Esophagus squamous epithelium (tissue), 4 donors: ENCODE results near the gene CADM4.
A peak's percentile ranks its signal among the peaks of the same experiment; 100 is the strongest.

ENCODE experiments used
- CTCF ChIP-seq, 6 experiments: fragments of 450-650 bp in 4 of 6; fragments of 200-600 bp in 2 of 6; sonication (generic) in 2 of 6; IDR thresholded peaks; one replicate each; pipeline ENCODE4 v1.5.1; 2016 to 2019; ENCODE audit warnings: antibody characterized with exemption in 6 of 6, mild to moderate bottlenecking in 4 of 6, moderate library complexity in 4 of 6
- POLR2A ChIP-seq, 4 donors: fragments of 450-650 bp; IDR thresholded peaks; one replicate each; pipeline ENCODE4 v1.6.1; 2017; ENCODE audit warnings: antibody characterized with exemption in 4 of 4, mild to moderate bottlenecking in 4 of 4, moderate library complexity in 3 of 4

- TF ChIP-seq POLR2A (IDR thresholded peaks at IDR 0.05) = no peak
- TF ChIP-seq CTCF (IDR thresholded peaks at IDR 0.05) = peak; percentile 19 to 77 (median 76)
Observed at GRCh38 chr19:43651758-43652545, 12.3 kb upstream of the CADM4 start.
